Islet of Langerhans (tissue), 1 donor: ENCODE results near the gene ZNF12.
"Not testable (repeated sequence)": the region's sequence is repeated elsewhere in the genome, so short reads cannot be mapped to it uniquely, and the experiment has no call there.

Source experiments
- FAIRE-seq: peaks from one replicate; lab custom pipeline; 2011; peaks lifted over from hg19 to GRCh38; lab: Jason Lieb, UNC

Gene ZNF12

DNA sequence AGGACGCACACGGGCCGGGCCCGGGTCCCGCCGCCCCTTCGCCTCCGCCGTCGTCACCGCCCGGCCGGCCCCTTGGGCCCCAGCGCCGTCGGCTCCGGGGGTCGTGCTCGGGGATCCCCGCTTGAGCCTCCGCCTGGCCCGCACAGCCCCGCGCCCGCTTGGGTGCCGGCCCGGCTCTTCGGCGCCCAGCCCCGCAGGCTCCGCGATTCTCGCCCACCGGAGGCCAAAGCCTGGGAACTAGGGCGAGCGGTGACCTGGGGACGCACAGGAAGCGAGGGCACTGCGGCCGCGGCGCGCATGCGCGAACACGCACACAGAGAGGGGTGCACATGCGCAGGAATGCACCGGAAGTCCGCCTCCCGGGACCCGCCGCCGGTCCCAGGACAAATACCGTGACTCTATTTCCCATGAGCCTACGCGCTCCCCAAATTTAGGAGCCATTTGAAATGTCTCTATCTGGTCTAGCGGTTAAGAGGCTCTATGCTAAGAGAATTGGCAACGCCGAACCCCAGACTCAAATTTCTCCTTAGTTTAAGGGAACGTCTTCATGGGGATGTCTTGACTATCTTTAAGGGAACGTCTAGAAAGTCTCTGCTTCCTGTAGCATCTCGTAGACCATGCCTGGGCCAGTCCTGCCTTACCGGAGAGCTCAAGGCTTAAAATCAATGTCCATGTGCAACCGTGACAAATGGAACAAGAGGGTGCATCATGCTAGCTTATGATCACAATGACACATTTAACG lies at the start of gene ZNF12:
ZNF12 (minus strand) TSS at position 282 of the 742 bp plus-strand sequence. CDS start 1,774 bp downstream, outside the sequence.
- no peak for FAIRE-seq

DNA sequence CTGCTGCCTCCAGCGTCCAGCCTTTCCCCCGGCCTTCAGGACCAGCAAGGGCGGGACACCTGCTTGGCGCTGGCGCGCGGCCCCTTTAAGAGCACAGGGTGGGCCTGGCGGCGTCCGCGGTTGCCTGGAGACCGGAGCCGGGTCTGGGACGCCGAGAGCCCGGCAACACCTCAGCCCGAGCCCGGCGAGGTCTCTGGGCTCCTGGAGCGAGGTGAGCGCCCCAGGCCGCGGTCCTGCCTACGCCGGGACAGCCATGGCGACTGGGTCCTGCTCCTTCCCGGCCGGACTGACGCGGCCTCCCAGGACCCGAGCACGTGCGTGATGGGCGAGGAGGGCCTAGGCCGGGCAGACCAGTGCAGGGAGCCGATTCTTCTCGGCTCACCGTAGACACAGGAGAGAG lies 47.2 kb upstream of the ZNF12 start, which contains the start of gene RSPH10B2:
RSPH10B2 (plus strand) TSS at position 140 of the 400 bp plus-strand sequence. CDS start 3,575 bp downstream, outside the sequence.
- FAIRE-seq: not testable (repeated sequence)

DNA sequence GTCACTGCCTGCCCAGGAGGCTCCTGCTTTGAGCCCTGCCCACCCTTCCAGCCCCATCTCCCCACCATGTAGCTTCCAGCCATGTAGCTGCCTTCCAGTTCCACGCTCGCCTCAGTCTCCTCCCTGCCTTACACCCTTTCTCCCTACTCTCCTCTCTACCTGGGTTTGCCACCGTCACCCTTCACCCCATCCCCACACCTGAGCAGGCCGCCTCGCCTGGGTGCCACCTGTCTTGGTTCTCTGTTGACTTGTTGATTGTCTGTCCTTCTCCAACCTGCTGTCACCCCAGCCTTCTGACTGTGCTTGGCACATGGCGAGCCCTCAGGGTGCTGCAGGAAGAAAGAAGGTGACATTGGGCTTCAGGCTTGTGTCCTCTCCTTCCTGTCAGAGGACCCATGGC lies 43.4 kb upstream of the ZNF12 start:
- FAIRE-seq: not testable (repeated sequence)

DNA sequence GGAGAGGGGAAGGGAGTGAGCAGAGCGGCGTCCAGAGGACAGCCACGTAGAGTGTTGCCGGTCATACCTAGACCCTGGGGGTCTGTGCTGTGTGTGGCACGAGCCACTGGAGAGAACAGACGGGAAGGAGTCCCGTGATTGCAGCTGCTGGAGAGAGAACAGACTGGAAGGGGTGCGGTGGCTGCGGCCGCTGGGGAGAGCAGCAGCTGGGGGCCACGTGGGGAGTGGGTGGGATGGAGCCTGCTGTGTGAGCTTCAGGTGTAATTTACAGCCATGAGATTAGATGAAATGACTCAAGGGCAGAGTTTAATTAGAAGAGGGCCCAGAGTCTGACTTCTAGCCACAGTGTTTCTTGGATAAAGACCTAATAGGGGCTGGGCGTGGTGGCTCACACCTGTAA lies 42.6 kb upstream of the ZNF12 start:
- not testable (repeated sequence) for FAIRE-seq

DNA sequence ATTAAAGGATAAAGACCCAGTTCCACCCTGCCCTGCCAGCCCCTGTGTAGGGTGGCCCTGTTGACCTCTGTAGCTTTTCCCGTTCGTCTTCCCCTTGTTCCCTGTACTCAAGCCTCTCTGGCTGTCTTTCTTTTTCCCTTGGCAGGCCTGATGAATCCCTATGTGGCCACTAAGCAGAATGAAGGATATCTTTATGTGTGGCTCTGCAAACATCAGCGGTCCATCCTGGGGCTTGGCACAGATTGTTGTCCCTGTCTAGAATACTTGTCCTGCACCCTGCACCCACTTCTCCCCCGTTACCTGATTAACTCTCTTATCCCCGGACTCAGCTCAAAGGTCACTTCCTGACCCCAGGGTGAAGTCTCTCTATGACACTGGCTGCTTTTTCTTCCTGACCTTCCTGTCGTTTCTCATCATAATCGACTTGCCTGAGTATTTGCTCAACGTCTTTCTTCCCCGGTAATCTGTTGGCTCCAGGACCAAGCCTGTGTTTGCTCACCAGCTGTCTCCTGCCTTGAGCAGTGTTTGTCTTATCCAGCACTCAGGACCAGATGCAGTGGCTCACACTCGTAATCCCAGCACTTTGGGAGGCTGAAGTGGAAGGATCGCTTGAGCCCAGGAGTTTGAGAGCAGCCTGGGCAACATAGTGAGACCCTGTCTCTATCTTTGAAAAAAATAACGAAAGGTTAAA lies 37.8 kb upstream of the ZNF12 start:
- not testable (repeated sequence) for FAIRE-seq

DNA sequence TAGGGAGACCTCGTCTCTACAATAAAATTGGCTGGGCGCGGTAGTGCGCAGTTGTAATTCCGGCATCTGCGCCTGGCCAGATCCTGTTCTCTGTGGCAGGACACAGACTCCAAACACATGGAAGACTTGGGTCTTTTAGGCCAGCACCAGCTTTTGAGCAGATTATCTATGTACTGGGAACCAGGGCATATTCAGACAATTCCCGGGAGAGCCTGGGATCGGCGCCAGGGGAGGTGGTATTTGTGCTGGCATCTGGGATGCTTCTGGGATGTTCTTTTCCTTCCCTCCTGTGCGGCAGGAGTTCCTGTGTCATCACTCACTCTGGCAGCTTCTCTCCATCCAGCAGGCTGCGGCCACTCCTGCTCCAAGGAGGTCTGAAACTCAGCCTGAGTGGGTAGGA lies 31.7 kb upstream of the ZNF12 start:
- FAIRE-seq: not testable (repeated sequence)

DNA sequence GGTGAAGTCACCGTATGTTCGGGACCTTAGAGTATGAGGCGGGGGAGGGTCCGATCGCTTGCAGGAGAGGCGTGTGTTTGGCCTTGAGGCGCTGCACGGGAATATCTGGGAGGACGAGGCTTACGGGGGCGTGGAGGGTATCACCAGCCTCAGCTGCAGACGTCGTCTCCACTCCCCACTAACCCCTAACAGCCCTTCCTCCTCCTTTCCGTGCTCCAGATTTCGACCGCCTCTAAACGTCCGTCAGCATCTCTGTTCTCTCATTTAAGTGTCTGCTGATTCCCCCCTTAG lies 23.5 kb upstream of the ZNF12 start:
- FAIRE-seq: no peak

DNA sequence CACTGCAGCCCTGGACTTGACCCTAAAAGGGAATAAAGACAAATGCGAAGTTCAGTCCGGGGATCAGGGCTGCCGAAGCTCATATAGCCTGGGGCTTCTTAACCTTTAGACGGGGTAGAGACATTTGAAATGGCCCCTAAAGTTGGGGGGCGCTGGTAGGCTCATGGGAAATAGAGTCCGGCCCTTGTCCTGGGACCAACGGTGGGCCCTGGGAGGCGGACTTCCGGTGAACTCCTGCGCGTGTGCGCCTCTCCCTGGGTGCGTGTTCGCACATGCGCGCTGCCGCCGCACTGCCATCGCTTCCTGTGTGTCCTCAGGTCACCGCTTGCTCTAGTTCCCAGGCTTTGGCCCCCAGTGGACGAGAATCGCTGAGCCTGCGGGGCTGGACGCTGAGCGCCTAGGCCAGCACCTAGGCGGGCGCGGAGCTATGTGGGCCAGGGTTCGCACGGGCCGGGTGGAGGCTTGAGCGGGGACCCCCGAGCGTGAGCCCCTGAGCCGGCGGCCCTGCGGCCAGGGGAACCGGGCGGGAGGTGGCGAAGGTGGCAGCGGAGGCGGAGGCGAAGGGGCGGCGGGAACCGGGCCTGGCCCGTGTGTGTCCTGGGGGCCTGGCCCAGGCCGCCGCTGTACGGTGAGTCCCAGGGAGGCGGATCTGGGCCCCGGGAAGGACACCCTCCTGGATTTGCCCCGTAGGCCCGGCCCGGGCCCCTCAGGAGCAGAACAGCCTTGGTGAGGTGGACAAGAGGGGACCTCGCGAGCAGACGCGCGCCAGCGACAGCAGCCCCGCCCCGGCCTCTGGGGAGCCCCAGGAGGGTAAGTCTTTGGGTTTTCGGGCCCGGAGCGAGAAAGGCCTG lies 23.0 kb upstream of the ZNF12 start:
- no peak for FAIRE-seq

DNA sequence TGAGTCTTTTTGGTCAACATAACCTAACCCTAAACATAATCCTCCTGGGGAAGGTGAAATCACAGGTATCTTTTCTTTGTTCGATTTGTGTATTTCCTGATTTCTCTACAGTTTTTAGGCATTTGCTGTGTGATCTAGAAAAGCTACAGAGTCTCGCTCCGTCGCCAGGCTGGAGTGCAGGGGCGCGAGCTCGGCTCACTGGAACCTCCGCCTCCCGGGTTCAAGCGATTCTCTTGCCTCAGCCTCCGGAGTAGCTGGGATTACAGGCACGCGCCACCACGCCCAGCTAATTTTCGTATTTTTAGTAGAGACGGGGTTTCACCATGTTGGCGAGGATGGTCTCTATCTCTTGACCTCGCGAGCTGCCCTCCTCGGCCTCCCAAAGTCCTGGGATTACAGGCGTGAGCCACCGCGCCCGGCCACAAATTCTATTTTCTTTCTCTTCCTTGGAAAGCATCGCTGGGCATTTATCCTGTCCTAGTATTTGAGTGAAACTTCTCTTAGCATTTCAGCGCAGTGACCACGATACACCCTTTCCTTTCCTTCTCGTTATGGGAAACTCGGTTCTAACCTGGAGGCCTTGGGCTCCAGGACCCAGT lies 22.2 kb upstream of the ZNF12 start:
- not testable (repeated sequence) for FAIRE-seq

DNA sequence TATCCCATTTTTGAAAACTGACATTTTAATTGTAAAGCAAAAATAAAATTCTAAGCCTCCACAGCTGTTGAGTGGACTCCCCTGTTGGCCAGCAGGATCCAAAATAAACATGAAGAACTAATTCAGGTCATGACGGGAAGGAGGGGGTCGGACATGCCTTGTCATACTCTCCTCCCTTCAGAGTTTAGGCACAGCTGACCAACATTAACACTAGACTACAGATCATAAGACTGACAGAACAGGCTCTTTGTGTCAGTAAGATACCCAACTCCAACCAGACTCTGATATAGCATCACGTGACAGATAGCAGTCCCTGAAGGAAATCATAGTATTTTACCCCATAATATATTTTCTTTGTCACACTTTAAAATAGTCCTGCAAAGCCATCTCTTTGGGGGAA lies 20.9 kb upstream of the ZNF12 start:
- no peak for FAIRE-seq

DNA sequence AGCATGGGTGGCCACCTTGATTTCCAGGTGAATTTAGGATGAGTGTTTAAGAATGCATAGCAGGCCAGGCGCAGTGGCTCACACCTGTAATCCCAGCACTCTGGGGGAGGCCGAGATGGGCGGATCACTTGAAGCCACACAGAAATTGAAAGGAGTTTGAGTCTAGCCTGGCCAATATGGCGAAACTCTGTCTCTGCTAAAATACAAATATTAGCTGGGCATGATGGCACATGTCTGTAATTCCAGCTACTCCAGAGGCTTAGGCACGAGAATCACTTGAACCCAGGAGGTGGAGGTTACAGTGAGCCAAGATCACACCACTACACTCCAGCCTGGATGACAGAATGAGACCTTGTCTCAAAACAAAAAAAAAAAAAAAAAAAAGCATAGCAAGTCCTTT lies 19.6 kb upstream of the ZNF12 start:
- FAIRE-seq: not testable (repeated sequence)

DNA sequence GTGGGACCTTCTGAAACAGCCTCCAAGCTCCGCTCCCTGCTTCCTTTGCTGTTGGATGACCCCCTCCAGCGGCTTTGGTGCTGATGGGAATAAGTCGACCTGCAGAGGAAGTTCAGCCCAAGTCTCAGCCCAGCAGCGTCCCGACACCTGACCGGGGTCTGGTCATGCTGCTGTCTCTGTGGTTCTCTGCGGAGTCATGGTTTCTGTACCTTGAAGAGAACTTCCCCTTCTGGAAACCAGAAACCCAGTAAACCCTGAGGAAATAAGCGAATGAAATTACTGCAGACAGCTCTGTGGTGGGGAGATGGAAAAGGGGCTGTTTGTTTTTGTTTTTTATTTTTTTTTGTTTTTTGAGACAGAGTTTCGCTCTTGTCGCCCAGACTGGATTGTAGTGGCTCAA lies 18.3 kb upstream of the ZNF12 start:
- no peak for FAIRE-seq

DNA sequence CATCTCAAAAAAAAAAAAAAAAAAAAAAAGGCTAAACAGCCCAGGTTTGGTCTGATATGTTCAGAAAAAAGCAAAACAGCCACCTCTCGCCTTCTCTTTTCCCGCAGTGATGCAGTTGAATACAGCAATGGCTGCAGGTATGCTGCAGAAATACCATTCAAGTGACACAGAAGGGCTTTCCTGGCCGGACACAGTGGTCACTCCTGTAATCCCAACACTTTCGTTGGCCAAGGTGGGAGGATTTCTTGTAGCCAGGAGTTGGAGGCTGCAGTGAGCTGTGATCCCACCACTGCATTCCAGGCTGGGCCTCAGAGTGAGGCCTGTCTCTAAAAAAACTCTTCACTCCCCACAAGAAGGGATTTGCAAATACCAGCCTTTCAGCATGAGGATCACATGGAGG lies 17.6 kb upstream of the ZNF12 start:
- not testable (repeated sequence) for FAIRE-seq

DNA sequence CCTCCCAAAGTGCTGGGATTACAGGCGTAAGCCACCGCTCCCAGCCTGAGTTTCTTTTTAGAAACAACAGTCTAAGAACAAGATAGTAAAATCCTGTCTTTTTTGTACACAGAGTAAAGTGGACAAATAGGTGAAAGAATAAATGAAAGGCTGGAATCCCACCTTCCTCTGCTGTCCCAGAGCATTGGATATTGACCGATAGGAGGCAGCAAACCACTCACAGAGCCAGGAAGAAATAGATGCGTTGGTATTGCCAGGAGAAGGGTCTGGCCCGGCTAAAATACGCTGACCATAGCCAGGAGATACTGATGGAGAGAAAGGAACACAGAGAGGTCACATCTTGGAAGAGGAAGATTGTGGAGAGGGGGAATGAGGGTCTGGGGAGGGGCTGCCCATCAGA lies 11.4 kb upstream of the ZNF12 start:
- FAIRE-seq: no peak

DNA sequence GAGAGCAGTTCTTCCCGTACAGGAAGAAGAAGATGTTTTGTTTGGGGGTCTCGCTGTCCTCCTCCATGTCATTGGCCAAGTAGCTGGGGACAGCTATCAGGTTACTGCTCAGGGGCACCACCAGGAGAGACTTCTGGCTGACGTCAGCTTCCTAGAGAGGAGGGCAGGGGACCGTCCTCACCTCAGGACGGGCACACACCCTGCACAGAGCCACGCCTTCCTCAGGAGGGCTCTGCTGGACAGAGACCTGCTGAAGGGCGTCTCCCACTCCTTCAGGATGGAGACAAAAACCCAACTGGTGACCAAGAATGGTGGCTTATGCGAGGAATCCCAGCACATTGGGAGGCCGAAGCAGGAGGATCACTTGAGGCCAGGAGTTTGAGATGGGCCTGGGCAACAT lies 9.2 kb upstream of the ZNF12 start:
- FAIRE-seq: not testable (repeated sequence)

DNA sequence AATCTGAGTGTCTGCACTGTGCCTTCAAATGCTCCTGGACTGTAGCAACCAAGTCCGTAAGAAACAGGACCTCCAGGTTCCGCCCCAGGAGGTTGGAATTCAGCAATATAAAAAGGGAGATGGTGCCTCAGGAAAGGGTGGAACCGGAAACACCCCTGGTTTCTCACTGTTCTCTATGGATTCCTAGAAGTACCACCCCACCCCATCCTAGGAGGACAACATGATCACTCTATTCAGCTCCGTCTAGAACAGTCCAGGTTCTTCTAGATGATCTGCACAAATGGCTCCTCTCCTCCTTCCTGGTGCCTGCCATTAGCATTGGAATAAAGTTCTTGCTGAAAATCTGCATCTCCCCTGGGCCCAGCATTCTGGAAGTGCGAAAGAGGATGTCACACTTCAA lies 7.6 kb upstream of the ZNF12 start:
- FAIRE-seq: no peak

DNA sequence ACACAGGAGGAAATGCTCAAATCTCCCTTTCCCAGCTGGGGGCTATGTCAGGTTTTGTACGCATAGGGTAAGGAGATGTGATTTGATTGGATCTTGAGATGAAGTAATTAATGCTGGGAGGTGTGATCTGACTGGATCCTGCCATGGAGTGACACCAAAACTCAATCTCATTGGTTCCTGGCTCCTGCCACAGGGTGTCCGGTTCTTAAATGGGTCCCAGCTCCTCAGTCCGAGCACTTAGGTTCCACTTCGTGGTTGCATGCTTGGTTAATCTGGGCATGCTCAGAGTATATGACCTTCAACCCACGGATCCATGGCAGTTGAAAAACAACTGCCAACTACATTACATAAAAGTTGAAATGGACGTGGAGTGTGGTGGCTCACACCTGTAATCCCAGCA lies 3.1 kb upstream of the ZNF12 start:
- no peak for FAIRE-seq

DNA sequence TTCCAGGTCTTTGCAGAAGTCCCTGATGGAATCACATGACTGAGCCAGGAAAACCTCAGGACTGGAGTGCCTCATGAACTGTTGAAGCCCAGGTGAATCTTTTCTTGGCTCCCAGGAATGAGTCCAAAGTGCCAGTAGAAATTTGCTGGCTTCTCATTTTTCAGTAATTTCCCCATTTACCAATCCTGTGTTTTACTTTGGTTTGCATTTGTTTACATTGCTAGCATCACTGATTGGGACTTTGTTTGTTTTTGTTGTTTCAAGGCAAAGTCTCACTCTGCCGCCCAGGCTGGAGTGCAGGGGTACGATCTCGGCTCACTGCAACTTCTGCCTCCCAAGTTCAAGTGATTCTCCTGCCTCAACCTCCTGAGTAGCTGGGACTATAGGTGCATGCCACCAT lies 1.6 kb upstream of the ZNF12 start:
- FAIRE-seq: no peak

DNA sequence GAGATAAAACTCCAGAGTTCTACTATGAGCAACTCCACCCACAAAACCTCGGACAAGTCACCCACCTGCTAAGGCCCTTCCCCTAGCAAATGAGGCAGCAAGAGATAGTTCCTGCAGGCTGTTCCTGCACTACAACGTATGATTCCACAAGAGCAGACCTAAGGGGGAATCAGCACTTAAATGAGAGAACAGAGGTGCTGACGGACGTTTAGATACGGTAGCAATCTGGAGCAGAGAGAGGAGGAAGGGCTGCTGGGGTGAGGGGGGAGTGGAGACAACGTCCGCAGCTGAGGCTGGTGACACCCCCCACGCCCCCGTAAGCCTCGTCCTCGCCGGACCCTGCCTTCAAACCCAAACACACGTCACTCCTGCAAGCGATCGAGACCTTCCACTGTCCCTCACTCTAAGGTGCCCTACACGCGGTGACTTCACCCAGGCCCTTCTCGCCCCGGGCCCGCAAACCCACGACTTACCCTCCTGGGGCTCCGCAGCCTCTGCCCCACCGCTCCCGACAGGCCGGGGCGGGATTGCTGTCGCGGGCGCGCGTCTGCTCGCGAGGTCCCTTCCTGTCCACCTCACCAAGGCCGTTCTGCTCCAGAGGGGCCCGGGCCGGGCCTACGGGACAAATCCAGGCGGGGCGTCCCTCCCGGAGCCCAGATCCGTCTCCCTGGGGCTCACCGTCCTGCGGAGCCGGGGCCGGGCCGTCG lies 635 bp downstream of the ZNF12 start:
- FAIRE-seq: no peak

DNA sequence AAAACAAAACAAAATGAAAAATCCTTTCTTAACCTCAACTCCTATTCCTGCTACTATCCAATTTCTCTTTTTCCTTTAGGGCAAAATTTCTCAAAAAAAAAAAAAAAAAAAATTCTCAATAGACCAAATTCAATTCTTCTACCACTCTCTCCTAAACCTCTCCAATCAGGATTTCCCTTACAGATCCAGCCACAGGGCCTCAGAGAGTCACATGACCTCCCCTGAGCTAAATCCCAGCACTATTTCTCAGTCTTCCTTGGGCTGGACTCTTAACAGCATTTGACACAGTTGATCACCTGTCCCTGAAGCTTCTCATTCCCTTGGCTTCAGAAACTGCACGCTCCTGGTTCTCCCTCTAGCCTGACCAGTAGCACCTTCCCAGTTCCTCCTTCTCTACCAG lies 4.9 kb downstream of the ZNF12 start:
- FAIRE-seq: no peak

DNA sequence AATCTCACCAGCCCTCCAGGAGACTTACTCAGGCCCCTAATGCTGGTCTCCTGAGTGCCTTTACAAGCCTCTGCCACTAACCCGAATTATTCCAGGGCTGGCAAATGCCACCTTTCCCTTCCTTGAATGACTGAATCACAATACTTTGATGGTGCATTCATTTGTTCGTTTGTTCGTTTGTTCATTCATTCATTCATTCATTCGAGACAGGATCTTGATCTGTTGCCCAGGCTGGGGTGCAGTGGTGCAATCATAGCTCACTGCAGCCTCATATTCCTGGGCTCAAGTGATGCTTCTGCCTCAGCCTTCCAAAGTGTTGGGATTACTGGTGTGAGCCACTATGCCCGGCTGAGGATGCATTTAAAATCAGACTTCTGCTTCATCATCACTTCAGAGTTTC lies 6.0 kb downstream of the ZNF12 start:
- no peak for FAIRE-seq

DNA sequence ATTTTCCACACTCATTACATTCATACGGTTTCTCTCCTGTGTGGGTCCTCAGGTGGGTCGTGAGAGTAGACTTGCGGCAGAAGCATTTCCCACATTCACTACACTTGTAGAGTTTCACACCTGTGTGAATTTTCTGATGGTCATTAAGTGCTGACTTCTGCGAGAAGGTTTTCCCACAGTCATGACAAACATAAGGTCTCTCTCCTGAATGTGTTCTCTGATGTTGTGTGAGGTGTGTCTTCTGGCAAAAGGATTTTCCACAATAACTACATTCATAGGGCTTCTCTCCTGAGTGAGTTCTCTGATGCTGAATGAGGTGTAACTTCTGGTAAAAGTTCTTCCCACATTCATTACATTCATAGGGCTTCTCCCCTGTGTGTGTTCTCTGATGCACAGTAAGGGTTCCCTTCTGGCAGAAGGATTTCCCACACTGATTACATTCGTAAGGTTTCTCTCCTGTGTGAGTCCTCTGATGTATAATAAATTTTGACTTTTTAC lies 15.1 kb downstream of the ZNF12 start:
- FAIRE-seq: no peak
